WI38 (cell line): ENCODE measurements around the gene NMNAT3.

Experiments used
- H3K4me3 ChIP-seq: 2 replicates; pipeline ENCODE4 v1.5.1; 2011; ENCODE audit warnings: low read depth, mild to moderate bottlenecking, control low read depth, low read length
- TF ChIP-seq, protein P1 (sequence below): IDR thresholded peaks from 2 replicates; pipeline ENCODE4 v1.5.1; 2012; ENCODE audit warnings: low read depth, mild to moderate bottlenecking, control low read depth, low read length

Gene NMNAT3

DNA sequence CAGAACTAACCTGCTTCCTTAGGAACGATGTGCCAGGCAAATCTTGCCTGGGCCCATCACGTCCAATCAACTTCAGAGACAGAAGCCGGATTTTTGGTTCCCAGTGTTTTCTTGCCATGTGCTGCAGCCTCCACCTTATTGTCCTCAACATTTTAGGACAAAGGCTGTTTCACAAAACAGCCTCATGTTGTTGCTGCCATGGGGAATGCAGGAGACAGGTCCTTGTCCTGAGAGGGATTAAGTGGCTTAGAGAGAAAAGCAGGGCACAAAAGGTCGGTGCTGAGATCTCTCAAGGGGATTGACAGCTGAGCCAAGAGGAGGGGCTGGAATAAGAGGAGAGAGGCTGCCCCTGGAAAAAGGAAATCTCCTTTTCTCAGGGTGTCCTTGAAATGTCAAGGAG lies 11.3 kb upstream of the NMNAT3 start:
- no peak overlapping the region for H3K4me3 ChIP-seq
- TF ChIP-seq, protein P1, sequence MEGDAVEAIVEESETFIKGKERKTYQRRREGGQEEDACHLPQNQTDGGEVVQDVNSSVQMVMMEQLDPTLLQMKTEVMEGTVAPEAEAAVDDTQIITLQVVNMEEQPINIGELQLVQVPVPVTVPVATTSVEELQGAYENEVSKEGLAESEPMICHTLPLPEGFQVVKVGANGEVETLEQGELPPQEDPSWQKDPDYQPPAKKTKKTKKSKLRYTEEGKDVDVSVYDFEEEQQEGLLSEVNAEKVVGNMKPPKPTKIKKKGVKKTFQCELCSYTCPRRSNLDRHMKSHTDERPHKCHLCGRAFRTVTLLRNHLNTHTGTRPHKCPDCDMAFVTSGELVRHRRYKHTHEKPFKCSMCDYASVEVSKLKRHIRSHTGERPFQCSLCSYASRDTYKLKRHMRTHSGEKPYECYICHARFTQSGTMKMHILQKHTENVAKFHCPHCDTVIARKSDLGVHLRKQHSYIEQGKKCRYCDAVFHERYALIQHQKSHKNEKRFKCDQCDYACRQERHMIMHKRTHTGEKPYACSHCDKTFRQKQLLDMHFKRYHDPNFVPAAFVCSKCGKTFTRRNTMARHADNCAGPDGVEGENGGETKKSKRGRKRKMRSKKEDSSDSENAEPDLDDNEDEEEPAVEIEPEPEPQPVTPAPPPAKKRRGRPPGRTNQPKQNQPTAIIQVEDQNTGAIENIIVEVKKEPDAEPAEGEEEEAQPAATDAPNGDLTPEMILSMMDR: no peak

DNA sequence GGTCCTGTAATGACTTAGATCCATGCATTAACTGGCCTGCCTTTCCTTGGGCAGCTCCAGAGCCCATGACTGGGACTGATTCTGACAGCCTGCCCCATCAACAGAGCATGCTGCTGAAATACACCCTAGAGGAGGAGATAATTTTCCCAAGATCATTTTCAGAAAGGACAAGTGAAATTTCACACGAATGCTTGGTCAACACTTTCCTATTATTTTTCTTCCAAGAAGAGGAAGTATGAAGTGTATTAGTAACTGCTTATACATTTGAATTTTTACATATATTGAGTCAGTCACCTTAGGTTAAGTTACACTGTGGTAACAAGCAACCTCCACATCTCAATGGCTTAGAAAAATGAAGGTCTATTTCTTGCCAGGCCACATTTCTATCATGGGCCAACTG lies 9.7 kb upstream of the NMNAT3 start:
- no peak overlapping the region for H3K4me3 ChIP-seq
- TF ChIP-seq, protein P1: no peak

DNA sequence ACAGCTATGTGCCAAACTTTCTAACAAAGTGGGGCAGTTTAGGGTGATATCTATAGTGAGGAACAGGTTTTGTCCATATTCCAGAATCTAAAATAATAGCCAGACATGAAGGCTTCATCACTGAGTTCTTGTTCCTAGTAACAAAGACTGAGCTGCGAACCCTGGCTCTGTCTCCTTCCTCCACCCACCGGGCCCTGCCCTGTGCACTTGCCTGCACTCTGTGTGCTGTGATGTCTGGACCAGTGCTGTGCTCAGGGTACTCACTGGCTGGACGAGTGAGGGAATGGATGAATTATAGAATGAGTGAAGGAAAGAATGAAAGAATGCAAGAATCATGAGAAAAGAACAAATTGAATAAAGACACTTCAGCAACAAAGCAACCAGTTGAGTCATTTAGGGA lies 8.9 kb upstream of the NMNAT3 start:
- no peak overlapping the region for H3K4me3 ChIP-seq
- TF ChIP-seq, protein P1: no peak

DNA sequence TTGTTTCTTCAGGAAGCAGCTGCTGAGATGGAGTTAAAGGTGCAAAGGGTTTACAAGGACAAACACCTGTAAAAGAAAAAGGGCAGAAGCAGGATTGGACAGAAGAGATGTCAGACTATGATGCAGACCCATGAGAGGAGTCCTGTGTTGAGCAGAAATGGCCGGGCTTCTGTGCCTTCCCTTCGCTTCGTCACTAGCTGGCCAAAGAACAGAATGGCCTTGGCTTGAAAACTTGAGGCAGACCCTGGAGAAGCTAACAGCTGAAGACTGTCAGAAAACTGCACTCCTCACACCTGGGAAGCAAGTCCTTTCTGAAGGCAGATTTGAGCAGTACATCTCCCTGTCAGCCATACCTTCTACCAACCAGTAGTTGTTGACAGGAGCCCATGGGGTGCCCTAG lies 8.4 kb upstream of the NMNAT3 start:
- no peak overlapping the region for H3K4me3 ChIP-seq
- TF ChIP-seq, protein P1: no peak

DNA sequence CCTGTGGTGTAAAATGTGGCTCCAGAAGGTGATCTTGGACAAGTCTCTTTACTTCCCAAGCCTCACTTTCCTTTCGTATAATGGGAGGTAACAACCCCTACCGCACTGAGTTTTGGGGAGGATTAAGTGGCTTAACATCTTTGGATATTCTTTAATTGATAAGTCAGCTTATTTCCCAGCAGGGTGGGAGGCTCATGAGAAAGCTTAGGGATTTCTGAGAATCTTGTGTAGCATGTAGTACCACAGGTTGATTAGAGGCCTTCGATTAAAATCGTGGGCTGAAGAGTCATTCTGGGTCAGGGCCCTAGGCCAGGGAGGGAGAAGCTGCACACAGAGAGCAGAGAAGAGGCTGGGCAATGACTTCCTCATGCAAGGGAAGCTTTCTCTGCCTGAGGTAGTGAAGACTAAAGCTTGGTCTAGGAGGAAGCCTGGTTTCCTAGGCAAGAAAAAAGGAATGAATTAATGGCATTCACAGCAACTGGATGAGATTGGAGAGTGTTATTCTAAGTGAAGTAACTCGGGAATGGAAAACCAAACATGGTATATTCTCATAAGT lies 1.5 kb upstream of the NMNAT3 start:
- TF ChIP-seq, protein P1: no peak

DNA sequence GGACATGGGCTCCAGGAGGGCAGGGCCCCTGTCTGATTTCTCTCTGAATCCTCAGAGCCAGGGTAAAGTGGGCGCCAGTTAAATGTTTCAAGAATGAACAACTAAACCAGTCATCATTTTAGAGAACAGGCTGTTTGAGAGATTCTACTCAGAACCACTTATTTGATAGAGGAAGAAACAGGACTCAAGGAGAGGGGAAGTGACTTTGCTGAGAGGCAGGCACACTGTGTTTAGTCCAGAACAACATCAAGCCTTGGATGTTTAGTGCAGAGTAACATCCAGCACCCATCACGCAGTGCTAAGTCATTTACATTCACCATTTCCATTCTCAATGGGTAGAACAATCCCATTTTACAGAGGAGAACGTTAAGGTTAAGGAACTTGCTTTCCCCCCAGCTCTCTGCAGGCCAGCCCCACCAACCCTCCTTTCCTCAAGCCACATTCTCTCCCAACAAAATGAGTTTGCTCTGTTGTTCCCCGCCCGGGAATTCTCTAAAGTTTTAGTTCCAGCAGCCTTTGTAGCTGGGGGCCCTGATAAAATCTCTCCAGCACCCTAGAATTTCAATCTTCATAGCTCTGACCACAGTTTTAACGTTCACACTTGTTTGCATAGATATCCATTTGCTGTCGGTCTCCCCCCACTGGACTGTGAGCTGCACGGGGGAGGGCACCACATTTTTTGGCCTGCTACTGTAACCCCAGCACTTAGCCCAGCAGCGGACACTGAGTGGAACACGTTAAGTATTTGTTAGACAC lies 962 bp downstream of the NMNAT3 start:
- TF ChIP-seq, protein P1: no peak
- H3K4me3 ChIP-seq: no peak overlapping the region

More for the DNA sequence above, 1.5 kb upstream of the NMNAT3 start:
- no peak overlapping the region for H3K4me3 ChIP-seq

DNA sequence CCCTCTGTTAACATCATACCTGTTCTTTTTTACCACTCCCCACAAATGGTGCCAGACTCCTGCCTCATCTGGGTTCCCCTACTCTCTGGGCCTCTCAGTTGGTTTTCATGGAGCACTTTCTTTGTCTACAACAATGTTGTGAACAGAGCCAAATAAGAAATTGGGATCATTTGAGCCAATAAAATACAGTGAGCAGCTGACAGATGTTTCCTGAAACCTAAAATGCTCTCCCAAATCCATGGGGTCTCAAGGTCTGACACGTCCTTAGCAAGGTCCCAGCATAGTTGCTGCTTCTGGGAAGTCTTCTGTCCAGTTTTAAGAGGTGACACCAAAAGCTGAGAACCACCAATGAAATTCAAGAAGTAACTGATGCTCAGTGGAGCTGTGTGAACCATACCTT lies 1.7 kb downstream of the NMNAT3 start:
- TF ChIP-seq, protein P1: no peak
- no peak overlapping the region for H3K4me3 ChIP-seq
